Measurements from ENCODE around the gene TSPAN2.

GRCh38 chr1:115090540-115090939, 1.2 kb upstream of the TSPAN2 start:
- TF ChIP-seq ZNF274 (IDR thresholded peaks at IDR 0.05; ENCODE audit: borderline replicate concordance, low read depth, low read length) (no peak), HDAC8 (tag; IDR thresholded peaks at IDR 0.05) (no peak), CEBPB (tag; IDR thresholded peaks at IDR 0.05) (no peak), POLR2AphosphoS5 (IDR thresholded peaks at IDR 0.05; ENCODE audit: control insufficient read depth, insufficient read depth, low read depth, low read length) (no peak), HDAC2 (IDR thresholded peaks at IDR 0.05) (no peak)
- TF ChIP-seq, protein P1, sequence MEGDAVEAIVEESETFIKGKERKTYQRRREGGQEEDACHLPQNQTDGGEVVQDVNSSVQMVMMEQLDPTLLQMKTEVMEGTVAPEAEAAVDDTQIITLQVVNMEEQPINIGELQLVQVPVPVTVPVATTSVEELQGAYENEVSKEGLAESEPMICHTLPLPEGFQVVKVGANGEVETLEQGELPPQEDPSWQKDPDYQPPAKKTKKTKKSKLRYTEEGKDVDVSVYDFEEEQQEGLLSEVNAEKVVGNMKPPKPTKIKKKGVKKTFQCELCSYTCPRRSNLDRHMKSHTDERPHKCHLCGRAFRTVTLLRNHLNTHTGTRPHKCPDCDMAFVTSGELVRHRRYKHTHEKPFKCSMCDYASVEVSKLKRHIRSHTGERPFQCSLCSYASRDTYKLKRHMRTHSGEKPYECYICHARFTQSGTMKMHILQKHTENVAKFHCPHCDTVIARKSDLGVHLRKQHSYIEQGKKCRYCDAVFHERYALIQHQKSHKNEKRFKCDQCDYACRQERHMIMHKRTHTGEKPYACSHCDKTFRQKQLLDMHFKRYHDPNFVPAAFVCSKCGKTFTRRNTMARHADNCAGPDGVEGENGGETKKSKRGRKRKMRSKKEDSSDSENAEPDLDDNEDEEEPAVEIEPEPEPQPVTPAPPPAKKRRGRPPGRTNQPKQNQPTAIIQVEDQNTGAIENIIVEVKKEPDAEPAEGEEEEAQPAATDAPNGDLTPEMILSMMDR (IDR thresholded peaks at IDR 0.05 in 2 of 3, conservative IDR thresholded peaks at IDR 0.05 in 1 of 3; ENCODE audit: insufficient read depth in 2 of 3, low read depth in 1 of 3, low read length in 3 of 3): no peak

Data from K562 (cell line).